Stimulated activated naive CD4-positive, alpha-beta T cell treated with Interleukin-2 at 50 U/mL for 16 hours (primary cell): ENCODE measurements around the gene SLC38A3.

Experiments used
- DNase-seq: peaks from one replicate; lab custom pipeline; 2025; lab: John Stamatoyannopoulos, UW

The SLC38A3 gene

GRCh38 chr3:50204804-50205412 lies at the start of gene SLC38A3:
Gene SLC38A3 (plus strand): TSS chr3:50205271. CDS start chr3:50214200, 8,929 bp downstream.
- no peak for DNase-seq

- DNase-seq, result no peak
Observed at GRCh38 chr3:50155491-50155878, 49.6 kb upstream of the SLC38A3 start.

- no peak for DNase-seq
Observed at GRCh38 chr3:50155891-50156290, 49.2 kb upstream of the SLC38A3 start.

GRCh38 chr3:50156549-50157493 lies 48.2 kb upstream of the SLC38A3 start:
- DNase-seq, result no peak

- DNase-seq, result no peak
Observed at GRCh38 chr3:50157827-50158529, 47.1 kb upstream of the SLC38A3 start.

- DNase-seq, result no peak
Observed at GRCh38 chr3:50158530-50159146, 46.4 kb upstream of the SLC38A3 start.

GRCh38 chr3:50160561-50160983 lies 44.5 kb upstream of the SLC38A3 start:
- no peak for DNase-seq

GRCh38 chr3:50161320-50161719 lies 43.8 kb upstream of the SLC38A3 start:
- no peak for DNase-seq

GRCh38 chr3:50162034-50162883 lies 42.8 kb upstream of the SLC38A3 start:
- DNase-seq, result no peak

GRCh38 chr3:50163572-50164455 lies 41.3 kb upstream of the SLC38A3 start:
- DNase-seq, result no peak

GRCh38 chr3:50164481-50164880 lies 40.6 kb upstream of the SLC38A3 start:
- no peak for DNase-seq

- no peak for DNase-seq
Observed at GRCh38 chr3:50164984-50165909, 39.8 kb upstream of the SLC38A3 start.

- DNase-seq, result no peak
Observed at GRCh38 chr3:50165910-50166538, 39.0 kb upstream of the SLC38A3 start.

GRCh38 chr3:50166620-50167019 lies 38.5 kb upstream of the SLC38A3 start:
- DNase-seq, result no peak

GRCh38 chr3:50167069-50167840 lies 37.8 kb upstream of the SLC38A3 start:
- no peak for DNase-seq

- no peak for DNase-seq
Observed at GRCh38 chr3:50167841-50168209, 37.2 kb upstream of the SLC38A3 start.

GRCh38 chr3:50168388-50168787 lies 36.7 kb upstream of the SLC38A3 start:
- DNase-seq, result no peak

- DNase-seq, result no peak
Observed at GRCh38 chr3:50168791-50169190, 36.3 kb upstream of the SLC38A3 start.
